ENCODE data around the gene FHOD3. TPM values are rescaled to one million over a fixed set of nuclear protein-coding genes. Genes with fewer than 3 reads are reported as not detected.

Gene FHOD3
- total RNA-seq, 1 donor from 2014 or later: 5.9 TPM

- Mint-ChIP-seq H3K27ac (ENCODE audit: unreplicated experiment) (no peak overlapping the region), H3K4me1 (ENCODE audit: low read depth, unreplicated experiment) (peaks cover 4% of the 10 kb centered on the region), H3K36me3 (ENCODE audit: low read depth, unreplicated experiment) (peaks cover 3% of the 10 kb centered on the region), H3K27me3 (ENCODE audit: low read depth, unreplicated experiment) (peaks cover 5% of the 10 kb centered on the region), H3K4me3 (ENCODE audit: unreplicated experiment) (no peak overlapping the region), H3K9me3 (ENCODE audit: unreplicated experiment) (peaks cover under 1% of the 10 kb centered on the region)
- H3K27me3 ChIP-seq (ENCODE audit: insufficient read depth, low read length): no peaks in the 10 kb centered on the region
- DNase-seq (ENCODE audit: low read depth): no peak
- no peak overlapping the region for H2AFZ ChIP-seq (ENCODE audit: low read depth, low read length)
- no peaks in the 10 kb centered on the region for H4K20me1 ChIP-seq (ENCODE audit: insufficient read depth, low read length)
- no peaks in the 10 kb centered on the region for H3K9me3 ChIP-seq (ENCODE audit: insufficient read depth, low read depth, low read length)
- no peak for TF ChIP-seq CTCF (IDR thresholded peaks at IDR 0.05; ENCODE audit: insufficient read depth, low read depth, low read length)
- no peak for TF ChIP-seq EZH2 (IDR thresholded peaks at IDR 0.05; ENCODE audit: insufficient read depth, low read length)
- no peaks in the 10 kb centered on the region for H3K79me2 ChIP-seq (ENCODE audit: insufficient read depth, low read length)
- H3K9ac ChIP-seq (ENCODE audit: low read length): no peak overlapping the region
- FAIRE-seq: no peak
- H3K4me2 ChIP-seq (ENCODE audit: low read length): no peak overlapping the region
- H3K36me3 ChIP-seq (ENCODE audit: insufficient read depth, low read length): no peaks in the 10 kb centered on the region
- H3K4me1 ChIP-seq (ENCODE audit: insufficient read depth, low read length): peaks cover 4% of the 10 kb centered on the region
- no peak overlapping the region for H3K27ac ChIP-seq (ENCODE audit: low read depth, low read length)
- no peak overlapping the region for H3K4me3 ChIP-seq (ENCODE audit: insufficient read depth, low read depth, low read length)
Measured at GRCh38 chr18:36771245-36771644, 473.7 kb downstream of the FHOD3 start.

GRCh38 chr18:36772241-36772723 is 474.8 kb downstream of the FHOD3 start:
- peaks cover 5% of the 10 kb centered on the region for H3K27me3 Mint-ChIP-seq (ENCODE audit: low read depth, unreplicated experiment)
- no peak for TF ChIP-seq CTCF (IDR thresholded peaks at IDR 0.05; ENCODE audit: insufficient read depth, low read depth, low read length)
- TF ChIP-seq EZH2 (IDR thresholded peaks at IDR 0.05; ENCODE audit: insufficient read depth, low read length): no peak
- H3K4me2 ChIP-seq (ENCODE audit: low read length): peak overlapping the region; percentile 6
- peaks cover 4% of the 10 kb centered on the region for H3K4me1 Mint-ChIP-seq (ENCODE audit: low read depth, unreplicated experiment)
- H3K36me3 Mint-ChIP-seq (ENCODE audit: low read depth, unreplicated experiment): peaks cover 3% of the 10 kb centered on the region
- H3K79me2 ChIP-seq (ENCODE audit: insufficient read depth, low read length): no peaks in the 10 kb centered on the region
- H3K4me3 Mint-ChIP-seq (ENCODE audit: unreplicated experiment): no peak overlapping the region
- peaks cover 4% of the 10 kb centered on the region for H3K4me1 ChIP-seq (ENCODE audit: insufficient read depth, low read length)
- H2AFZ ChIP-seq (ENCODE audit: low read depth, low read length): no peak overlapping the region
- H4K20me1 ChIP-seq (ENCODE audit: insufficient read depth, low read length): no peaks in the 10 kb centered on the region
- no peak overlapping the region for H3K27ac Mint-ChIP-seq (ENCODE audit: unreplicated experiment)
- no peaks in the 10 kb centered on the region for H3K9me3 ChIP-seq (ENCODE audit: insufficient read depth, low read depth, low read length)
- DNase-seq (ENCODE audit: low read depth) (peak; percentile 49), FAIRE-seq (peak; percentile 26)
- H3K27me3 ChIP-seq (ENCODE audit: insufficient read depth, low read length): no peaks in the 10 kb centered on the region
- H3K4me3 ChIP-seq (ENCODE audit: insufficient read depth, low read depth, low read length): no peak overlapping the region
- H3K9me3 Mint-ChIP-seq (ENCODE audit: unreplicated experiment): peaks cover 2% of the 10 kb centered on the region
- no peaks in the 10 kb centered on the region for H3K36me3 ChIP-seq (ENCODE audit: insufficient read depth, low read length)
- H3K9ac ChIP-seq (ENCODE audit: low read length): no peak overlapping the region
- H3K27ac ChIP-seq (ENCODE audit: low read depth, low read length): no peak overlapping the region

GRCh38 chr18:36775396-36775795 is 477.9 kb downstream of the FHOD3 start:
- H3K79me2 ChIP-seq (ENCODE audit: insufficient read depth, low read length): no peaks in the 10 kb centered on the region
- no peak overlapping the region for H2AFZ ChIP-seq (ENCODE audit: low read depth, low read length)
- H4K20me1 ChIP-seq (ENCODE audit: insufficient read depth, low read length): no peaks in the 10 kb centered on the region
- DNase-seq (ENCODE audit: low read depth) (no peak), FAIRE-seq (no peak)
- Mint-ChIP-seq H3K4me3 (ENCODE audit: unreplicated experiment) (no peak overlapping the region), H3K27ac (ENCODE audit: unreplicated experiment) (no peak overlapping the region), H3K36me3 (ENCODE audit: low read depth, unreplicated experiment) (no peaks in the 10 kb centered on the region), H3K9me3 (ENCODE audit: unreplicated experiment) (peaks cover 2% of the 10 kb centered on the region), H3K27me3 (ENCODE audit: low read depth, unreplicated experiment) (peaks cover 6% of the 10 kb centered on the region), H3K4me1 (ENCODE audit: low read depth, unreplicated experiment) (peaks cover 4% of the 10 kb centered on the region)
- TF ChIP-seq EZH2 (IDR thresholded peaks at IDR 0.05; ENCODE audit: insufficient read depth, low read length) (no peak), CTCF (IDR thresholded peaks at IDR 0.05; ENCODE audit: insufficient read depth, low read depth, low read length) (no peak)
- H3K4me3 ChIP-seq (ENCODE audit: insufficient read depth, low read depth, low read length): no peak overlapping the region
- H3K27ac ChIP-seq (ENCODE audit: low read depth, low read length): no peak overlapping the region
- H3K36me3 ChIP-seq (ENCODE audit: insufficient read depth, low read length): no peaks in the 10 kb centered on the region
- H3K9ac ChIP-seq (ENCODE audit: low read length): no peak overlapping the region
- H3K9me3 ChIP-seq (ENCODE audit: insufficient read depth, low read depth, low read length): no peaks in the 10 kb centered on the region
- H3K4me2 ChIP-seq (ENCODE audit: low read length): no peak overlapping the region
- peaks cover 4% of the 10 kb centered on the region for H3K4me1 ChIP-seq (ENCODE audit: insufficient read depth, low read length)
- no peaks in the 10 kb centered on the region for H3K27me3 ChIP-seq (ENCODE audit: insufficient read depth, low read length)
